Lung (tissue), 12 donors: Measurements from ENCODE around the gene LYST. TPM values are rescaled to one million over a fixed set of nuclear protein-coding genes. Genes with fewer than 3 reads are reported as not detected.

Experiments used
- ATAC-seq: fragments of 200-7000 bp; cut with Tn5 transposase; one replicate; pipeline ENCODE4 v1.9.1; 2020; ENCODE audit warnings: moderate number of reproducible peaks; ENCODE audit not compliant: insufficient read depth, low FRiP score
- DNase-seq, 3 donors: peaks; one replicate each; pipeline ENCODE4 v3.0.0-alpha.2; 2013 to 2017
- H3K27ac ChIP-seq, 2 donors: one replicate each; pipeline ENCODE4 v1.5.1; 2013; ENCODE audit warnings: mild to moderate bottlenecking in 2 of 2, moderate library complexity in 2 of 2, control low read depth in 1 of 2, inconsistent platforms in 1 of 2, low read depth in 1 of 2, low read length in 1 of 2
- H3K27me3 ChIP-seq, 3 donors: one replicate each; pipeline ENCODE4 v1.5.1; 2013; ENCODE audit warnings: low read length in 2 of 3; ENCODE audit not compliant: control insufficient read depth in 3 of 3, insufficient read depth in 3 of 3
- H3K36me3 ChIP-seq, 4 donors: one replicate each; pipeline ENCODE4 v1.5.1; 2013; ENCODE audit warnings: low read length in 4 of 4, mild to moderate bottlenecking in 1 of 4, moderate library complexity in 1 of 4; ENCODE audit not compliant: control insufficient read depth in 4 of 4, insufficient read depth in 4 of 4
- H3K4me1 ChIP-seq, 5 donors: one replicate each; pipeline ENCODE4 v1.5.1; 2013; ENCODE audit warnings: low read length in 5 of 5, mild to moderate bottlenecking in 2 of 5, moderate library complexity in 1 of 5; ENCODE audit not compliant: control insufficient read depth in 5 of 5, insufficient read depth in 5 of 5
- H3K4me3 ChIP-seq: one replicate; pipeline ENCODE4 v1.5.1; 2013; ENCODE audit warnings: mild to moderate bottlenecking, control low read depth, moderate library complexity
- H3K9ac ChIP-seq, 2 donors: one replicate each; pipeline ENCODE4 v1.5.1; 2013; ENCODE audit warnings: low read length in 2 of 2, control low read depth in 1 of 2; ENCODE audit not compliant: insufficient read depth in 1 of 2
- H3K9me3 ChIP-seq, 4 donors: one replicate each; pipeline ENCODE4 v1.5.1; 2013; ENCODE audit warnings: low read length in 3 of 4, mild to moderate bottlenecking in 1 of 4, moderate library complexity in 1 of 4; ENCODE audit not compliant: control insufficient read depth in 4 of 4, insufficient read depth in 3 of 4
- CTCF ChIP-seq: IDR thresholded peaks from 2 replicates; pipeline ENCODE4 v1.5.1; 2012; ENCODE audit warnings: mild to moderate bottlenecking; ENCODE audit errors: control extremely low read depth, extremely low read depth
- WGBS, 2 donors: extraction: QIAGEN DNeasy Blood & Tissue Kit; methylation state at CpG; one replicate each; pipeline ENCODE4 v1.1.7; 2013; 5-methylcytosine and 5-hydroxymethylcytosine counted together
- polyA plus RNA-seq, 2 donors: library from polyadenylated mRNA; stranded (reverse); fragments of 200-250 nt; gene quantifications; one replicate each; pipeline ENCODE4 v1.2.1, GENCODE V29; 2013
- total RNA-seq, 2 donors: library from RNA; depleted of rRNA in 1 of 2; stranded (reverse); fragments of >200 nt in 1 of 2; gene quantifications; one replicate each; pipeline ENCODE4 v1.2.1, GENCODE V29; 2014 to 2021
- donor health status: control.
- donor health status: control.
- donor health status: Bipolar disorder and iron deficiency.
- donor health status: healthy.
- donor health status: DM: yes; HTN: yes; CAD: no.

The LYST gene
- total and polyA plus RNA-seq, 4 donors, result 9.8 to 82.7 (median 31.7) TPM

- DNase-seq, result peak in 1 of 3 donors; percentile 54
- no peaks in the 10 kb centered on the region for H3K36me3 ChIP-seq
- TF ChIP-seq CTCF, result no peak
- WGBS, 2 donors, result 4 to 5% methylated on average over 16 of the region's 16 CpGs
- no peaks in the 10 kb centered on the region for H3K27me3 ChIP-seq
- no peak for ATAC-seq
- H3K27ac ChIP-seq, result peak overlapping the region; percentile 96 to 97
- no peaks in the 10 kb centered on the region for H3K9me3 ChIP-seq
- peaks cover 0 to 22% (median 5%) of the 10 kb centered on the region in 5 donors for H3K4me1 ChIP-seq
- H3K9ac ChIP-seq, result peak overlapping the region; percentile 71 to 77
- H3K4me3 ChIP-seq, result peak overlapping the region; percentile 83
These were observed 1.0 kb downstream of the LYST start for GRCh38 chr1:235865565-235866204.

- Histone ChIP-seq H3K4me3 (no peak overlapping the region), H3K27me3 (no peaks in the 10 kb centered on the region), H3K36me3 (no peaks in the 10 kb centered on the region), H3K9ac (no peak overlapping the region), H3K4me1 (peaks cover 0 to 22% (median 5%) of the 10 kb centered on the region in 5 donors), H3K9me3 (no peaks in the 10 kb centered on the region), H3K27ac (peak overlapping the region in 1 of 2 donors; percentile 67)
- DNase-seq, result peak in 2 of 3 donors; percentile 22
- no peak for TF ChIP-seq CTCF
- ATAC-seq, result no peak
- WGBS, 2 donors, result 20 to 38% methylated on average over 2 to 3 of the region's 3 CpGs
These were observed 1.7 kb downstream of the LYST start for GRCh38 chr1:235864931-235865525.

- Histone ChIP-seq H3K9ac (no peak overlapping the region), H3K27ac (no peak overlapping the region), H3K36me3 (no peaks in the 10 kb centered on the region), H3K4me1 (peaks cover 0 to 22% (median 5%) of the 10 kb centered on the region in 5 donors), H3K4me3 (no peak overlapping the region), H3K9me3 (no peaks in the 10 kb centered on the region), H3K27me3 (no peaks in the 10 kb centered on the region)
- TF ChIP-seq CTCF, result no peak
- DNase-seq (no peak), ATAC-seq (no peak)
- WGBS, 2 donors, result 62 to 87% methylated on average over 10 of the region's 10 CpGs
These were observed 2.2 kb downstream of the LYST start for GRCh38 chr1:235864469-235864868.
